CD4-positive, alpha-beta T cell (primary cell): ENCODE measurements around the gene TRABD2B. TPM values are rescaled to one million over a fixed set of nuclear protein-coding genes. Genes with fewer than 3 reads are reported as not detected.

Experiments
- ATAC-seq: fragments of 200-7000 bp; cut with Tn5 transposase; one replicate; pipeline ENCODE4 v1.10.0; 2022; ENCODE audit warnings: mild to moderate bottlenecking; ENCODE audit not compliant: poor library complexity
- CTCF ChIA-PET: fragments of 350-600 bp; sonication (Branson Sonifier 250); formaldehyde crosslinking; loops from one replicate; lab custom pipeline; 2021; ENCODE audit warnings: antibody characterized with exemption, inconsistent platforms; lab: Charles Lee
- POLR2A ChIA-PET: fragments of 350-600 bp; sonication (Branson Sonifier 250); formaldehyde crosslinking; loops from one replicate; lab custom pipeline; 2021; ENCODE audit warnings: antibody characterized with exemption, inconsistent platforms; lab: Charles Lee
- DNase-seq, 14 experiments: peaks; one replicate each; pipeline ENCODE4 v3.0.0-alpha.2; 2013 to 2020; ENCODE audit warnings: mixed read lengths in 2 of 14
- H3K27ac ChIP-seq, 2 donors: one replicate each; pipeline versions ENCODE4 v1.5.1 to v1.7.0; 2013; ENCODE audit warnings: low read length in 2 of 2, low read depth in 1 of 2, mild to moderate bottlenecking in 1 of 2
- H3K27me3 ChIP-seq, 2 experiments: 1 replicate in 1 of 2; 2 replicates in 1 of 2; pipeline versions ENCODE4 v1.6.1 to v1.7.0; 2013; ENCODE audit warnings: low read length in 2 of 2, control low read depth in 1 of 2, mild to moderate bottlenecking in 1 of 2, moderate library complexity in 1 of 2; ENCODE audit not compliant: insufficient read depth in 2 of 2, control insufficient read depth in 1 of 2
- H3K36me3 ChIP-seq: one replicate; pipeline ENCODE4 v1.6.1; 2013; ENCODE audit warnings: low read length, control low read depth; ENCODE audit not compliant: insufficient read depth
- H3K4me1 ChIP-seq: one replicate; pipeline ENCODE4 v1.6.1; 2013; ENCODE audit warnings: low read length, control low read depth; ENCODE audit not compliant: insufficient read depth
- H3K4me3 ChIP-seq: one replicate; pipeline ENCODE4 v1.5.1; 2013; ENCODE audit warnings: mild to moderate bottlenecking, low read length, moderate library complexity
- H3K9me3 ChIP-seq, 2 experiments: 1 replicate in 1 of 2; 2 replicates in 1 of 2; pipeline versions ENCODE4 v1.6.1 to v1.7.0; 2013; ENCODE audit warnings: low read length in 2 of 2, mild to moderate bottlenecking in 2 of 2, control low read depth in 1 of 2, moderate library complexity in 1 of 2; ENCODE audit not compliant: control insufficient read depth in 1 of 2, insufficient read depth in 1 of 2
- H3K27ac Mint-ChIP-seq: one replicate; pipeline ENCODE4 v1.8.0; 2020; ENCODE audit warnings: mixed read lengths
- H3K27me3 Mint-ChIP-seq: one replicate; pipeline ENCODE4 v1.8.0; 2021; ENCODE audit warnings: mixed read lengths
- H3K36me3 Mint-ChIP-seq: one replicate; pipeline ENCODE4 v1.8.0; 2021; ENCODE audit warnings: low read depth, mixed read lengths
- H3K4me1 Mint-ChIP-seq: one replicate; pipeline ENCODE4 v1.8.0; 2021; ENCODE audit warnings: low read depth, mixed read lengths
- H3K4me3 Mint-ChIP-seq: one replicate; pipeline ENCODE4 v1.8.0; 2020; ENCODE audit warnings: mild to moderate bottlenecking, mixed read lengths
- H3K9me3 Mint-ChIP-seq: one replicate; pipeline ENCODE4 v1.8.0; 2020; ENCODE audit warnings: mixed read lengths
- CTCF ChIP-seq: fragments of 200-600 bp; IDR thresholded peaks from one replicate; pipeline ENCODE4 v1.8.0; 2022; ENCODE audit warnings: antibody characterized with exemption, mild to moderate bottlenecking
- intact Hi-C, 2 experiments: fragments of 100-400 bp; cut with DNase I in 1 of 2; cut with micrococcal nuclease in 1 of 2; formaldehyde crosslinking; loops; one replicate each; pipeline versions ENCODE4 v1.15.1 to v1.9.0; 2023 to 2025; cut with DNase I, micrococcal nuclease
- total RNA-seq, 174 experiments: library from RNA in 2 of 174; stranded (reverse) in 2 of 174; gene quantifications; one replicate each; pipeline ENCODE4 v1.2.3 and lab custom pipeline; 2021 to 2026

Gene TRABD2B
- total RNA-seq, 2 experiments from 2014 or later = not detected

GRCh38 chr1:47915677-47916353, 81.4 kb downstream of the TRABD2B start:
- H3K36me3 Mint-ChIP-seq = no peaks in the 10 kb centered on the region
- Histone ChIP-seq H3K4me1 (no peaks in the 10 kb centered on the region), H3K27ac (no peak overlapping the region), H3K4me3 (no peak overlapping the region), H3K36me3 (no peaks in the 10 kb centered on the region), H3K9me3 (no peaks in the 10 kb centered on the region), H3K27me3 (no peaks in the 10 kb centered on the region)
- POLR2A ChIA-PET = no interaction called here
- CTCF ChIA-PET = no interaction called here
- TF ChIP-seq CTCF = no peak
- H3K4me1 Mint-ChIP-seq = no peaks in the 10 kb centered on the region
- peaks cover 8% of the 10 kb centered on the region for H3K27me3 Mint-ChIP-seq
- DNase-seq (no peak), ATAC-seq (no peak)
- no peaks in the 10 kb centered on the region for H3K9me3 Mint-ChIP-seq
- intact Hi-C loops = no loop called here
- H3K27ac Mint-ChIP-seq = no peak overlapping the region
- no peak overlapping the region for H3K4me3 Mint-ChIP-seq

GRCh38 chr1:47914952-47915676, 82.1 kb downstream of the TRABD2B start:
- TF ChIP-seq CTCF = no peak
- DNase-seq (no peak), ATAC-seq (no peak)
- H3K27ac ChIP-seq = no peak overlapping the region
- H3K4me1 ChIP-seq = no peaks in the 10 kb centered on the region
- no peaks in the 10 kb centered on the region for H3K36me3 ChIP-seq
- ChIA-PET POLR2A (no interaction called here), CTCF (no interaction called here)
- no peaks in the 10 kb centered on the region for H3K4me1 Mint-ChIP-seq
- no peak overlapping the region for H3K4me3 ChIP-seq
- no peaks in the 10 kb centered on the region for H3K9me3 Mint-ChIP-seq
- intact Hi-C loops = no loop called here
- no peaks in the 10 kb centered on the region for H3K27me3 ChIP-seq
- H3K36me3 Mint-ChIP-seq = no peaks in the 10 kb centered on the region
- no peak overlapping the region for H3K27ac Mint-ChIP-seq
- H3K4me3 Mint-ChIP-seq = no peak overlapping the region
- H3K27me3 Mint-ChIP-seq = peaks cover 8% of the 10 kb centered on the region
- no peaks in the 10 kb centered on the region for H3K9me3 ChIP-seq

- TF ChIP-seq CTCF = no peak
- H3K9me3 ChIP-seq = no peaks in the 10 kb centered on the region
- no peak overlapping the region for H3K27ac ChIP-seq
- ChIA-PET POLR2A (no interaction called here), CTCF (no interaction called here)
- intact Hi-C loops = no loop called here
- Mint-ChIP-seq H3K4me3 (no peak overlapping the region), H3K4me1 (no peaks in the 10 kb centered on the region), H3K9me3 (no peaks in the 10 kb centered on the region), H3K27ac (no peak overlapping the region), H3K27me3 (peaks cover 8% of the 10 kb centered on the region), H3K36me3 (no peaks in the 10 kb centered on the region)
- ATAC-seq = no peak
- H3K36me3 ChIP-seq = no peaks in the 10 kb centered on the region
- DNase-seq = no peak
- H3K27me3 ChIP-seq = no peaks in the 10 kb centered on the region
- H3K4me3 ChIP-seq = no peak overlapping the region
- H3K4me1 ChIP-seq = no peaks in the 10 kb centered on the region
These were observed 82.8 kb downstream of the TRABD2B start for GRCh38 chr1:47914218-47914938.
